LNCAP (cell line): Measurements from ENCODE around the gene ADTRP.

Source experiments
- TF ChIP-seq, protein P1 (sequence below): fragments of 450-650 bp; IDR thresholded peaks from 2 replicates; pipeline ENCODE4 v1.5.1; 2017; ENCODE audit warnings: mild to moderate bottlenecking

The ADTRP gene

DNA sequence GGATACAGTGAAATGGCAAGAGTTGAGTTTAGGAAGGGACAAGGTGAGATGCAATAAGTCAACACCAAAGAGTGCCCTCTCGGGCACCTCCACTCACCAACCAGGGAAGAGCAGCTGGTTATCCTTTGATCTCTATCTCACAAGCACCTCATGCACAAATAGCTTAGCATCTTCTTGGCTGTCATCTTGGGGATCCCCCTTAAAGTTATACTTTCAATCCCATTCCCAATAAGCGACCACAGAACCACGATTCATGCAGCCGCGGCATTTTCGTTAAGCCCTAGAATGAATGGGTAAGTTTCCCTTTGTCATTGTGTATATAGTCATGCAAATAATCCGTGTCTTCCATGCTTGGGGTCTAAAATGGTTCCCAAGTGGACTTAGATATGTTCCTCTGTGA, 73.5 kb downstream of the ADTRP start:
- TF ChIP-seq, protein P1, sequence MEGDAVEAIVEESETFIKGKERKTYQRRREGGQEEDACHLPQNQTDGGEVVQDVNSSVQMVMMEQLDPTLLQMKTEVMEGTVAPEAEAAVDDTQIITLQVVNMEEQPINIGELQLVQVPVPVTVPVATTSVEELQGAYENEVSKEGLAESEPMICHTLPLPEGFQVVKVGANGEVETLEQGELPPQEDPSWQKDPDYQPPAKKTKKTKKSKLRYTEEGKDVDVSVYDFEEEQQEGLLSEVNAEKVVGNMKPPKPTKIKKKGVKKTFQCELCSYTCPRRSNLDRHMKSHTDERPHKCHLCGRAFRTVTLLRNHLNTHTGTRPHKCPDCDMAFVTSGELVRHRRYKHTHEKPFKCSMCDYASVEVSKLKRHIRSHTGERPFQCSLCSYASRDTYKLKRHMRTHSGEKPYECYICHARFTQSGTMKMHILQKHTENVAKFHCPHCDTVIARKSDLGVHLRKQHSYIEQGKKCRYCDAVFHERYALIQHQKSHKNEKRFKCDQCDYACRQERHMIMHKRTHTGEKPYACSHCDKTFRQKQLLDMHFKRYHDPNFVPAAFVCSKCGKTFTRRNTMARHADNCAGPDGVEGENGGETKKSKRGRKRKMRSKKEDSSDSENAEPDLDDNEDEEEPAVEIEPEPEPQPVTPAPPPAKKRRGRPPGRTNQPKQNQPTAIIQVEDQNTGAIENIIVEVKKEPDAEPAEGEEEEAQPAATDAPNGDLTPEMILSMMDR, result no peak

DNA sequence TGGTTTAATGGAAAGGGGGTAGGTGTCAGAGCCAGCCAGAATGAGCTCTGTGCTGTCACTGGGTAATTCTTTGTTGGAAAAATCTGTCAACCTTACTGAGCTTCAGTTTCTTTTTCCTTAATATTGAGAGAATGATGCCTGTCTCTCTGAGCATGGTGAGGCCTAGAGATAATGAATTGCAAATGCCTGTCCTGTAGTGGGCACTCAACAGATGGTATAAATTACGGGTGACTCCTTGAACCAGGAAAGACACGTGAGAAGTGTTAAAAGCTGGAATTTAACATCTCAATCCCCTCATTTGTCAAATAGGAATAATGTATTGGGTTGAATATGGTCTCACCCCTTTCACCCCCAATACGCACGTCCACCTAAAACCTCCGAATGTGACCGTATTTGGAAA, 74.9 kb downstream of the ADTRP start:
- TF ChIP-seq, protein P1, result no peak

DNA sequence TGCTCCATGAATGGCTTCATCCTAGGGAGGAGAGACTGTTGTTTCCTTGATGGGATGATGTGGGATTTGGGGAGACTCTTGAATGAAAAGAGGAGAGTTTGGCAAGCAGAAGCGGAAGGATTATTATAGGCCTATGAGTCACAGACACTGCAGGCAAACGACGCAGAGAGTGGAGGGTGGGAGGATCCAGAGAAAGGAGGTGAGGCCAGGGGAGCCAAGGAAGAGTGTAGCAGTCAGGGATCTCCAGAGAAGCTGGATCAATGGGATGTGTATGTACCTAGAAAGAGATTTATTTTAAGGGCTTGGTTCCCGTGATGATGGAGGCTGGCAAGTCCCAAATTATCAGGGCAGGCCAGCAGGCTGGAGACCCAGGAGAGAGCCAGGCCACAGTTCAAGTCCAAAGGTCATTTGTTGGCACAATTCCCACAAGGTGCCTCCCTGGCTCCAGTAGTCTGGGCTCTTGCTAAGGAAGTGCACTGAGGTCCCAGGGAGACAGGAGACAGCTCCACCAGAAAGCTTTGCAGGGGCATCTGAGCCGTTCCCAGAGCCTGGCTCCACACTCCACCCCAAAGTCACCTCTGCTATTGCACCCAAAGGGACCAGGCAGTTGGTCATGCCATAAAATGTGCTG, 76.0 kb downstream of the ADTRP start:
- TF ChIP-seq, protein P1, result no peak

DNA sequence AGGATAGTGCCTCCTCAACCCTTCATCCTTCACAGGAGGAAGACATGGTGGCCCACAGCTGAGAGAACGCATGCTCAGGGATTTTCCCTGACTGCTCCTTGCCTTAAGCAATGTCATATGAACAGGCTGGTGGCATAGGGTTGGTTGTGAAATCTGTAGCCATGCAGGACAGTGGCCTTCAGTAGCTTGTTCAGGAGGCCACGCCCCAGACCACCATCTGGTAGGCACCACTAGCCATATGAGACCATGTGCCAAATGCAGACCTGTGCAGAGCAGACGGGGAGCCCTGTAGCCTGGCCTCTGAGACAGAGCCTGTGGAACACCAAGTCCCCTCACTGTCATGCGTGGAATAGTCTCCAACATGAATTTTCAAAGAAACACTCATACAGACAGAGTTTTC, 76.5 kb downstream of the ADTRP start:
- TF ChIP-seq, protein P1, result no peak

DNA sequence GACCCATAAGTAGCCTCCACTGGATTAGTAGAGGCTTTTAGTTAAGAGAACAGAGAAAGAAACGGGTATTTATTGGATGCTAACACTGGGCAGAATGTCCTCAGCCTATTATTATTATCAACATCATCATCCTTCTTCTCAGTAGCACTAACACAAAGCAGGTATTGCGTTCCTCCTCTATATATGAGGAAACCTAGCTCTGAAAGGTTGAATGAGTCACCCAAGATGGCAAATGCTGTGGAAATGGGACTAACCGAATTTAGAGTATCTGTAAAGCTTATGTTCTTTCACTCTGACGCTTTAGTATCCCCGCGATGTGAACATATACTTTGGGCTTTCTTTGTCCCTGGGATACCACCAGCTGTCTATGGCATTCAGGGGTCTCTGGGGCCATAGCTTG, 77.0 kb downstream of the ADTRP start:
- TF ChIP-seq, protein P1, result no peak

DNA sequence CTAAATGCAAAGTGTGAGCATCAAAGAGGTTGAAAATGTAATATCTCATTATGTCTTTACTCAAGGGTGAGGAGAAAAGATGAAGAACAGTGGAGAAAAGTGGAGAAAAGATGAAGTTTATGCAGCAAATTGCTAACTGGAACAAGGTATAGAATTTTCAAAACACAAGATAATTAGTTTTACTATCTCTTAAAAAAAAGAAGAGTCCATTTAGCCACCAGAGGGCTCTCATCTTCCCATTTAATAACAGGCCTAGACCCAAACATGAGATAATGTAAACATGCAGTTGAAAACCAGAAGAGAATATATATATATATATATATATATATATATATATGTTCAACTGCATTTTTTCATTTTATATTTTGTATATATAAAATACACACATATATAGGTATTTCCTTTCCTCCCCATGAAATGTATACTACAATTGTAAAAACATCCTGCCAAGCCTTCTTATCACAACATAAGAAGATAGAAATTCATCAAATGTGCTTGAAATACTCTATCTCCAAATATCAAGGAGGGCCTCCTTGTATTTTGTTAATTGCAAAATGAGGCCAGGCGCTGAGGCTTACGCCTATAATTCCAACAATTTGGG, 78.4 kb downstream of the ADTRP start:
- TF ChIP-seq, protein P1, result peak; percentile 26; the same call in 1 of the 2 replicates

DNA sequence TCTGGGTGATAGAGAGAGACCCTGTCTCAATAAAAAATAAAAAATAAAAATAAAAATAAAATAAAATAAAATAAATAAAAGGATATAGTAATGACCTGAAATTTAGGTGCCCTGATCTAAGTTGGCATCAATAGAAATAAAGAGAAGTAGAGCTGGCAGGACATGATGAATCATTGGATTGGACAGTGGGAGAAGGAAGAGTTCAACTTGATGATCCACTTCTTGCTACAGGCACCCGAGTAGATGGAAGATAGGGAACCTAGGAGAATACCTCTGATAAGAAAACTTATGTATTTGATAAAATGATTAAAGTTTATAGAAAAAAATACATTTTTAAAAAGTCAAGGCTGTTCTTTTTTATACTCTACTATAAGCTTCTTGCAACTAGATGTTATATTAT, 79.0 kb downstream of the ADTRP start:
- TF ChIP-seq, protein P1, result no peak
